ENCODE results near the gene ADGRE3.
A peak's percentile ranks its signal among the peaks of the same experiment; 100 is the strongest.

The ADGRE3 gene

GRCh38 chr19:14674764-14675163, at the start of gene ADGRE3:
Gene ADGRE3, minus strand, starts transcription at chr19:14674844. Its CDS starts 74 bp downstream, at chr19:14674770.
- DNase-seq: peak; percentile 46

- DNase-seq: no peak
Measured at GRCh38 chr19:14722127-14722526, 47.5 kb upstream of the ADGRE3 start.

- no peak for DNase-seq
Measured at GRCh38 chr19:14719162-14719561, 44.5 kb upstream of the ADGRE3 start.

GRCh38 chr19:14718522-14719116, 44.0 kb upstream of the ADGRE3 start:
- DNase-seq: peak; percentile 7

- DNase-seq: no peak
Measured at GRCh38 chr19:14715841-14716240, 41.2 kb upstream of the ADGRE3 start.

GRCh38 chr19:14704450-14704849, 29.8 kb upstream of the ADGRE3 start:
- no peak for DNase-seq

- no peak for DNase-seq
Measured at GRCh38 chr19:14703833-14704232, 29.2 kb upstream of the ADGRE3 start.

- peak; percentile 47 for DNase-seq
Measured at GRCh38 chr19:14700711-14701375, 26.2 kb upstream of the ADGRE3 start.

- DNase-seq: no peak
Measured at GRCh38 chr19:14699641-14700040, 25.0 kb upstream of the ADGRE3 start.

- no peak for DNase-seq
Measured at GRCh38 chr19:14695471-14695870, 20.8 kb upstream of the ADGRE3 start.

- DNase-seq: no peak
Measured at GRCh38 chr19:14694641-14695266, 20.1 kb upstream of the ADGRE3 start.

GRCh38 chr19:14689598-14690503, 15.2 kb upstream of the ADGRE3 start, which contains the start of gene ZNF333:
Gene ZNF333, plus strand, starts transcription at chr19:14690048. Its CDS starts 3,444 bp downstream, at chr19:14693492.
- DNase-seq: peak; percentile 98

- DNase-seq: peak; percentile 74
Measured at GRCh38 chr19:14686411-14686810, 11.8 kb upstream of the ADGRE3 start.

GRCh38 chr19:14683439-14683838, 8.8 kb upstream of the ADGRE3 start:
- DNase-seq: peak; percentile 75

- DNase-seq: no peak
Measured at GRCh38 chr19:14682084-14682483, 7.4 kb upstream of the ADGRE3 start.

GRCh38 chr19:14678199-14678598, 3.6 kb upstream of the ADGRE3 start:
- DNase-seq: no peak

GRCh38 chr19:14677464-14677863, 2.8 kb upstream of the ADGRE3 start:
- no peak for DNase-seq

GRCh38 chr19:14676762-14677161, 2.1 kb upstream of the ADGRE3 start:
- no peak for DNase-seq

- DNase-seq: peak; percentile 83
Measured at GRCh38 chr19:14673088-14673487, 1.6 kb downstream of the ADGRE3 start.

- peak; percentile 56 for DNase-seq
Measured at GRCh38 chr19:14672188-14672872, 2.3 kb downstream of the ADGRE3 start.

- no peak for DNase-seq
Measured at GRCh38 chr19:14670408-14670807, 4.2 kb downstream of the ADGRE3 start.

- no peak for DNase-seq
Measured at GRCh38 chr19:14669940-14670339, 4.7 kb downstream of the ADGRE3 start.

Measured in hematopoietic multipotent progenitor cell treated with erythropoietin and hydrocortisone succinate and interleukin-3 and kit ligand, for 6 days (in vitro differentiated cells).